Measurements from ENCODE around the gene GALNT17. TPM values are rescaled to one million over a fixed set of nuclear protein-coding genes. Genes with fewer than 3 reads are reported as not detected.

The GALNT17 gene
- total RNA-seq, 6 donors from 2014 or later = 5.3 to 26.2 (median 10.1) TPM

GRCh38 chr7:71547426-71547825 lies 415.5 kb downstream of the GALNT17 start:
- no peak overlapping the region for H3K27ac ChIP-seq
- H3K9me3 ChIP-seq = no peaks in the 10 kb centered on the region
- ATAC-seq (ENCODE audit: low FRiP score in 2 of 2) (no peak), DNase-seq (no peak)
- no peaks in the 10 kb centered on the region for H3K4me1 ChIP-seq
- no peaks in the 10 kb centered on the region for H3K27me3 ChIP-seq
- TF ChIP-seq POLR2A (IDR thresholded peaks at IDR 0.05) (no peak), POLR2AphosphoS5 (IDR thresholded peaks at IDR 0.05) (no peak)
- 91 to 92% methylated on average over 6 of the region's 6 CpGs for WGBS, 2 donors
- H3K36me3 ChIP-seq = no peaks in the 10 kb centered on the region
- H3K4me3 ChIP-seq = no peak overlapping the region

GRCh38 chr7:71548746-71549145 lies 416.8 kb downstream of the GALNT17 start:
- no peak overlapping the region for H3K4me3 ChIP-seq
- no peak for ATAC-seq (ENCODE audit: low FRiP score in 2 of 2)
- no peak for DNase-seq
- no peaks in the 10 kb centered on the region for H3K36me3 ChIP-seq
- no peaks in the 10 kb centered on the region for H3K9me3 ChIP-seq
- no peaks in the 10 kb centered on the region for H3K27me3 ChIP-seq
- no peak overlapping the region for H3K27ac ChIP-seq
- H3K4me1 ChIP-seq = no peaks in the 10 kb centered on the region
- WGBS, 2 donors = 78 to 87% methylated on average over 3 of the region's 3 CpGs
- TF ChIP-seq POLR2A (IDR thresholded peaks at IDR 0.05) (no peak), CTCF (IDR thresholded peaks at IDR 0.05) (no peak)

- Histone ChIP-seq H3K4me3 (no peak overlapping the region), H3K9me3 (no peaks in the 10 kb centered on the region), H3K36me3 (no peaks in the 10 kb centered on the region), H3K27me3 (no peaks in the 10 kb centered on the region), H3K4me1 (no peaks in the 10 kb centered on the region), H3K27ac (no peak overlapping the region)
- DNase-seq = no peak
- ATAC-seq (ENCODE audit: low FRiP score in 2 of 2) = no peak
- TF ChIP-seq EP300 (IDR thresholded peaks at IDR 0.05) (no peak), POLR2A (IDR thresholded peaks at IDR 0.05) (no peak), POLR2AphosphoS5 (IDR thresholded peaks at IDR 0.05) (no peak), CTCF (IDR thresholded peaks at IDR 0.05) (no peak)
- 59 to 73% methylated on average over 1 of the region's 1 CpG for WGBS, 2 donors
These were observed 421.4 kb downstream of the GALNT17 start for GRCh38 chr7:71553306-71553705.

- Histone ChIP-seq H3K36me3 (no peaks in the 10 kb centered on the region), H3K9me3 (no peaks in the 10 kb centered on the region), H3K4me1 (no peaks in the 10 kb centered on the region), H3K4me3 (no peak overlapping the region), H3K27ac (no peak overlapping the region), H3K27me3 (no peaks in the 10 kb centered on the region)
- TF ChIP-seq POLR2AphosphoS5 (IDR thresholded peaks at IDR 0.05) = no peak
- TF ChIP-seq CTCF (IDR thresholded peaks at IDR 0.05) = no peak
- no peak for TF ChIP-seq POLR2A (IDR thresholded peaks at IDR 0.05)
- TF ChIP-seq EP300 (IDR thresholded peaks at IDR 0.05) = no peak
- ATAC-seq (ENCODE audit: low FRiP score in 2 of 2) (no peak), DNase-seq (no peak)
- WGBS, 2 donors = 88 to 92% methylated on average over 8 of the region's 8 CpGs
These were observed 423.8 kb downstream of the GALNT17 start for GRCh38 chr7:71555758-71556157.

- no peaks in the 10 kb centered on the region for H3K27me3 ChIP-seq
- H3K27ac ChIP-seq = no peak overlapping the region
- TF ChIP-seq CTCF (IDR thresholded peaks at IDR 0.05) (no peak), POLR2AphosphoS5 (IDR thresholded peaks at IDR 0.05) (no peak), POLR2A (IDR thresholded peaks at IDR 0.05) (no peak), EP300 (IDR thresholded peaks at IDR 0.05) (no peak)
- DNase-seq = no peak
- no peaks in the 10 kb centered on the region for H3K9me3 ChIP-seq
- ATAC-seq (ENCODE audit: low FRiP score in 2 of 2) = no peak
- no peak overlapping the region for H3K4me3 ChIP-seq
- 60 to 65% methylated on average over 6 of the region's 6 CpGs for WGBS, 2 donors
- no peaks in the 10 kb centered on the region for H3K36me3 ChIP-seq
- no peaks in the 10 kb centered on the region for H3K4me1 ChIP-seq
These were observed 427.1 kb downstream of the GALNT17 start for GRCh38 chr7:71558806-71559613.

Measured in upper lobe of left lung (tissue), 6 donors.